Kidney (tissue), 14 donors: ENCODE results near the gene PLA1A. TPM values are rescaled to one million over a fixed set of nuclear protein-coding genes. Genes with fewer than 3 reads are reported as not detected.
"Not testable (repeated sequence)": the region's sequence is repeated elsewhere in the genome, so short reads cannot be mapped to it uniquely, and the experiment has no call there.

ENCODE experiments used
- DNase-seq, 5 donors: peaks; one replicate each; pipeline ENCODE4 v3.0.0-alpha.2; 2013 to 2020
- FAIRE-seq: peaks from 2 replicates; lab custom pipeline; 2012; peaks lifted over from hg19 to GRCh38; lab: Jason Lieb, UNC
- H3K27ac ChIP-seq, 2 donors: one replicate each; pipeline ENCODE4 v1.7.0; 2013; ENCODE audit warnings: low read depth in 2 of 2, low read length in 2 of 2, inconsistent platforms in 1 of 2
- H3K27me3 ChIP-seq: one replicate; pipeline ENCODE4 v1.7.1; 2013; ENCODE audit warnings: low read length, inconsistent platforms; ENCODE audit not compliant: control insufficient read depth, insufficient read depth
- H3K36me3 ChIP-seq, 3 donors: one replicate each; pipeline versions ENCODE4 v1.7.0 to v1.7.1; 2013; ENCODE audit warnings: low read length in 3 of 3, control low read depth in 1 of 3, inconsistent platforms in 1 of 3; ENCODE audit not compliant: insufficient read depth in 3 of 3, control insufficient read depth in 2 of 3
- H3K4me1 ChIP-seq, 3 donors: one replicate each; pipeline versions ENCODE4 v1.7.0 to v1.7.1; 2013; ENCODE audit warnings: low read length in 3 of 3, inconsistent platforms in 1 of 3, low read depth in 1 of 3; ENCODE audit not compliant: control insufficient read depth in 2 of 3, insufficient read depth in 2 of 3
- H3K4me3 ChIP-seq, 3 donors: one replicate each; pipeline versions ENCODE4 v1.7.0 to v1.8.1; 2013; ENCODE audit warnings: low read length in 3 of 3, control low read depth in 1 of 3, inconsistent platforms in 1 of 3
- H3K9ac ChIP-seq, 3 donors: one replicate each; pipeline versions ENCODE4 v1.7.0 to v1.7.1; 2013; ENCODE audit warnings: low read length in 3 of 3, control low read depth in 1 of 3, inconsistent platforms in 1 of 3
- H3K9me3 ChIP-seq, 3 donors: one replicate each; pipeline versions ENCODE4 v1.7.0 to v1.7.1; 2013; ENCODE audit warnings: low read length in 3 of 3, control low read depth in 1 of 3, inconsistent platforms in 1 of 3; ENCODE audit not compliant: control insufficient read depth in 2 of 3, insufficient read depth in 1 of 3
- CTCF ChIP-seq: IDR thresholded peaks from 3 replicates; pipeline ENCODE4 v1.5.1; 2012; ENCODE audit warnings: mild to moderate bottlenecking, moderate library complexity, borderline replicate concordance; ENCODE audit not compliant: insufficient read depth; ENCODE audit errors: extremely low read depth
- intact Hi-C: fragments of 100-400 bp; cut with DNase I; formaldehyde crosslinking; loops from one replicate; pipeline ENCODE4 v1.11.1; 2022
- polyA plus RNA-seq: library from polyadenylated mRNA; stranded (reverse); fragments of 350-450 nt; fragmentation: Illumina TruSeq; extraction: RNeasy Lipid Tissue Mini Kit (QIAGEN cat#74804); gene quantifications from one replicate; pipeline ENCODE4 v1.2.3, GENCODE V29; 2014; ENCODE audit warnings: low read depth, low replicate concordance; ENCODE audit not compliant: insufficient read depth
- total RNA-seq: library from RNA; stranded (reverse); fragmentation: NEBNext Ultra II Directional; extraction: Animal tissue kit (Norgen Biotek cat#: 25700); gene quantifications from one replicate; pipeline ENCODE4 v1.2.1, GENCODE V29; 2021
- donor health status: control.
- donor health status: control.
- donor health status: control.
- donor health status: control.
- donor health status: control.
- donor health status: DM: yes; HTN: yes; CAD: no.
- donor health status: Normal renal cell carcinoma (clear cell type).

PLA1A gene
- total and polyA plus RNA-seq, 2 donors from 2014 or later, result 6.7 to 10.1 TPM

GRCh38 chr3:119562307-119562961 is 35.3 kb upstream of the PLA1A start:
- Histone ChIP-seq H3K4me3 (no peak overlapping the region), H3K27me3 (no peaks in the 10 kb centered on the region), H3K4me1 (peaks cover 0 to 2% (median 0%) of the 10 kb centered on the region in 3 donors), H3K36me3 (no peaks in the 10 kb centered on the region), H3K9ac (no peak overlapping the region), H3K27ac (no peak overlapping the region), H3K9me3 (no peaks in the 10 kb centered on the region)
- no peak for FAIRE-seq
- no peak for TF ChIP-seq CTCF
- DNase-seq, result no peak
- intact Hi-C loops, result no loop called here

DNA sequence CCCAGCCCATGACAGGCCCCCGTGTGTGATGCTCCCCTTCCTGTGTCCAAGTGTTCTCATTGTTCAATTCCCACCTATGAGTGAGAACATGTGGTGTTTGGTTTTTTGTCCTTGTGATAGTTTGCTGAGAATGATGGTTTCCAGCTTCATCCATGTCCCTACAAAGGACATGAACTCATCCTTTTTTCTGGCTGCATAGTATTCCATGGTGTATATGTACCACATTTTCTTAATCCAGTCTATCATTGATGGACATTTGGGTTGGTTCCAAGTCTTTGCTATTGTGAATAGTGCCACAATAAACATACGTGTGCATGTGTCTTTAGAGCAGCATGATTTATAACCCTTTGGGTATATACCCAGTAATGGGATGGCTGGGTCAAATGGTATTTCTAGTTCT is 34.4 kb upstream of the PLA1A start:
- H3K27me3 ChIP-seq, intact Hi-C loops, H3K9ac ChIP-seq, FAIRE-seq, H3K4me1 ChIP-seq, H3K4me3 ChIP-seq, DNase-seq, H3K27ac ChIP-seq, H3K9me3 ChIP-seq, H3K36me3 ChIP-seq: not testable (repeated sequence)

DNA sequence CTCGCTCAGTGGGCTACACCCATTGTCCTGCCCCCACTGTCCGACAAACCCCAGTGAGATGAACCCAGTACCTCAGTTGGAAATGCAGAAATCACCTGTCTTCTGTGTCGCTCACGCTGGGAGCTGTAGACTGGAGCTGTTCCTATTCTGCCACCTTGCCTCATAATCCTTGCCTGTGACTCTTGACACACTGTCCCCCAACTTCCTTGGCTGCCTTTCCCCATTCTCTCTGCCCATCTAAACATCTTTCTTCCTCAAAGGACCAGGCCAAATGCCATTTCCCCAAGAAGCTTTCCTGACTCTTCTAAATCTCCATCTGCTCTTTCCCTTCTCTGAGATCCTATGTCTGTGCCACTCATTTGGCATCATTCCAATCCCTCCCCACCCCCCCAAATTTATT is 28.5 kb upstream of the PLA1A start:
- H3K4me3 ChIP-seq, result no peak overlapping the region
- no peaks in the 10 kb centered on the region for H3K9me3 ChIP-seq
- no peak overlapping the region for H3K27ac ChIP-seq
- FAIRE-seq (no peak), DNase-seq (no peak)
- intact Hi-C loops, result no loop called here
- no peaks in the 10 kb centered on the region for H3K4me1 ChIP-seq
- H3K36me3 ChIP-seq, result no peaks in the 10 kb centered on the region
- no peak for TF ChIP-seq CTCF
- no peak overlapping the region for H3K9ac ChIP-seq
- H3K27me3 ChIP-seq, result no peaks in the 10 kb centered on the region

- H3K36me3 ChIP-seq, result no peaks in the 10 kb centered on the region
- DNase-seq (no peak), FAIRE-seq (no peak)
- no peak for TF ChIP-seq CTCF
- H3K4me1 ChIP-seq, result no peaks in the 10 kb centered on the region
- no peak overlapping the region for H3K4me3 ChIP-seq
- no peak overlapping the region for H3K9ac ChIP-seq
- no peaks in the 10 kb centered on the region for H3K9me3 ChIP-seq
- H3K27me3 ChIP-seq, result no peaks in the 10 kb centered on the region
- intact Hi-C loops, result no loop called here
- no peak overlapping the region for H3K27ac ChIP-seq
Measured at GRCh38 chr3:119570229-119570628, 27.5 kb upstream of the PLA1A start.
